GM21526 (cell line): Measurements from ENCODE around the gene FAM117B.
A peak's percentile ranks its signal among the peaks of the same experiment; 100 is the strongest.
"Not testable (repeated sequence)": the region's sequence is repeated elsewhere in the genome, so short reads cannot be mapped to it uniquely, and the experiment has no call there.

Source experiments
- ATAC-seq: cut with Tn5 transposase; IDR thresholded peaks from one replicate; pipeline ENCODE4 v1.9.1; 2021; ENCODE audit warnings: moderate library complexity; ENCODE audit not compliant: unreplicated experiment, low FRiP score

Gene FAM117B

GRCh38 chr2:202635428-202636212 is 851 bp downstream of the FAM117B start:
- ATAC-seq, result peak; percentile 52

DNA sequence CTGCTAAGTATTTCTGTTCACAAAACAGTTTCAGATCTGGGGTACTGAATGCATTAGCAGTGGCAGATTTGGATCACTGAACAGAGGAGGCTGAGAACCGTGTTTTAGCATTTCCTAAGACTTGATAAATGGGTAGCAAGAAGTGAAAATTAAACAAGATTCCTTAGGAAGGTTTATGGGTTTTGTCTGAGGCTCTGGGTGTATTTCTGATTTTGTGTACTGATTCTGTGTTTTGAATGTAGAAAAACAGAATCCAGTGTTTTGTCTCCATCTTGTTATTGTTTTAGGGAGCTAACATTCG is 1.4 kb downstream of the FAM117B start:
- ATAC-seq, result no peak

DNA sequence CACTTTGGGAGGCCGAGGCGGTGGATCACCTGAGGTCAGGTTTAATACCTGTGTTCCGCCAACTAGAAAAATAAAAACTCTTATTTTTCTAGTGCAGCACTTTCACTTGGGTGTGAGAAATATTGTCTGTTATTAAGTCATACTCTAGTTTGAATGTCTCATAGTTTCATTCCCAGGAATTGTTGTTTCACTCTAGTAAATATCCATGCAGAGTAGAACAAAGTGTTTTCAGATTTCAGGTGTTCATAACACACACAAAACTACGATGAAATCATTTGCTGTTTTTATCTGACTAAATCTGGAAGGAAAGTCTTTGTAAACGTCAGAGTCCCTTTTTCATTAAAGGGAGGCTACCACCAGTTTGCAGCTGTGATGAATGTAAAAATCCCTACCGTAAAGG is 4.0 kb downstream of the FAM117B start:
- no peak for ATAC-seq

DNA sequence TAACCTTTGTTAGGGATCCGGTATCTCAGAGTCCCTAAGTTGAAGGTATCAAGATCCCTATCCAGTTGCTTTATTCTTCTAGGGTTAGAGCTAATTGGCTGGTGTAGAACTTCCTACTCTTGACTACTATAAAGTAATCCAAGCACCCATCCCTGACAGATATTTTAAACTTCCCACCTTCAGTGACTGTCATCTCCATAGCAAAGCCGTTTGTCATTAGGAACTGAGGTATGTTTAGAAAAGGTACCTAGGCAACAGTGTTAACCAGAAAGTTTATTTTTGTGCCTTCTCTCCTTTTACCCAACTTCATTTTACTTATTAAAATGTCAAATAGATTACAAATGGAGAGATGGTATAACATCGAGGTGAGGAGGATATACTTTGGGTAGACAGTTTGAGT is 4.5 kb downstream of the FAM117B start:
- no peak for ATAC-seq

GRCh38 chr2:202642567-202642966 is 7.8 kb downstream of the FAM117B start:
- ATAC-seq, result no peak

GRCh38 chr2:202643012-202643858 is 8.5 kb downstream of the FAM117B start:
- no peak for ATAC-seq

DNA sequence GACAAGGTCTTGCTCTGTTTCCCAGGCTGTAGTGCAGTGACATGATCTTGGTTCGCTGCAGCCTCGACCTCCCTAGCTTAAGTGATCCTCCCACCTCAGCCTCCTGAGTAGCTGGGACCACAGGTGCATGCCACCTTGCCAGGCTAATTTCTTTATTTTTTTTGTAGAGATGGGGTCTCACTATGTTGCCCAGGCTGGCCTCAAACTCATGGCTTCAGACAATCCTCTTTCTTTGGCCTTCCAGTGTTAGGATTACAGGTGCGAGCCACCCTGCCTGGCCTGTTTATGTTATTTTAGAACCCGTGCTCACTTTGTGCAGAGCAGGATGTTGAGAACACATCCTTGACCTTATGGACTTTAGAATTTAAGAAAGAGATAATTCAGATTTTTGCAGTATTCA is 17.4 kb downstream of the FAM117B start:
- ATAC-seq, result no peak

DNA sequence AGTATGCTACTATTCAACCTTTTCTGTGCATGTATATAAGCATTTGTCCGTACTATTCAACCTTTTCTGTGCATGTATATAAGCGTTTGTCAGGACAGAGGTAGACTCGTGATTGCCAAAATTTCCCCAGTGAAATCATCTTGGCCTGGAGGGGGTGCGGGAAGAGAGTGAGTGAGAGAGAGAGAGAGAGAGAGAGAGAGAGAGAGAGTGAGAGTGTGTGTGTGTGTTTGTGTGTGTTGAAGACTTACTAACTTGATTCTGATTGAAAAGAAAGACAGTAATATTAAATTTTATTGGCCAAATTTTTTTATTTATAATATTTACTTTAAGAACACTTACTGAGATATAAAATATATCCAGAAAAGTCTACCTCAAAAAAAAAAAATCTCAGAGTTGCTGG is 19.1 kb downstream of the FAM117B start:
- ATAC-seq, result no peak

DNA sequence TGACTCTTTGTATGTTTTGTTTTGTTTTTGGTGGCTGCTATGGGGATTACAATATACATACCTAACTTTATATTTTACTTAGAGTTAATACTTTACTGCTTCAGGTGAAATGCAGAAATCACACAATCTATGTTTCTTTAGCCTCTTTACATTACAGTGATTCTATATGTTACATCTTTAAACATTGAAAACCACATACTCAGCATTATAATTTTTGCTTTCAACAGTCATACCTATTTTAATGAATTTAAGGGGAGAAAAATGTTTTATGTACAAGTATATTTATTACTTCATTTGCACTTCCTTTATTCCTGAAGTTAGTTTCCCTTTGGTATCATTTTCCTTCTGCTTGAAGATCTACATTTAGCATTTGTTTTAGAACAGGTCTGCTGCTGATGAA is 23.1 kb downstream of the FAM117B start:
- no peak for ATAC-seq

DNA sequence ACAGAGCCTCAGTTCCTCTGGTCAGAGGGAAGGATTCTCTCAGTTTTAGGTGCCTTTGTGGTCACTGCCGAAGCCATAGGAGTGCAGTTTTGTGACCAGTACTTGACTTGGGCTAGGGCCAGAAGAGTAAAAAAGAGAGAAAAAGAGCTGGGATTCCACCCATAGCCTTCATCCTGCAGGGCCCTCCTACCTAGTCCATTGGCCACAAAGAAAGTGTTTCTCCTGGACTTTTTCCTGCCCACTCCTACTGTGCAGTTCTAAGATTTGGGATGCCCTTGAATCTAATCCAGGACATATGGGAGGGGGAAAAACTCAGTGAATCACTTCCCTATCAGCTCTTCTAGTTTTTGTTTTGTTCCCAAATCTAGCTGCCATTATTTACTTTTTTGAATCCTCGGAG is 26.0 kb downstream of the FAM117B start:
- no peak for ATAC-seq

GRCh38 chr2:202669841-202670240 is 35.1 kb downstream of the FAM117B start:
- no peak for ATAC-seq

DNA sequence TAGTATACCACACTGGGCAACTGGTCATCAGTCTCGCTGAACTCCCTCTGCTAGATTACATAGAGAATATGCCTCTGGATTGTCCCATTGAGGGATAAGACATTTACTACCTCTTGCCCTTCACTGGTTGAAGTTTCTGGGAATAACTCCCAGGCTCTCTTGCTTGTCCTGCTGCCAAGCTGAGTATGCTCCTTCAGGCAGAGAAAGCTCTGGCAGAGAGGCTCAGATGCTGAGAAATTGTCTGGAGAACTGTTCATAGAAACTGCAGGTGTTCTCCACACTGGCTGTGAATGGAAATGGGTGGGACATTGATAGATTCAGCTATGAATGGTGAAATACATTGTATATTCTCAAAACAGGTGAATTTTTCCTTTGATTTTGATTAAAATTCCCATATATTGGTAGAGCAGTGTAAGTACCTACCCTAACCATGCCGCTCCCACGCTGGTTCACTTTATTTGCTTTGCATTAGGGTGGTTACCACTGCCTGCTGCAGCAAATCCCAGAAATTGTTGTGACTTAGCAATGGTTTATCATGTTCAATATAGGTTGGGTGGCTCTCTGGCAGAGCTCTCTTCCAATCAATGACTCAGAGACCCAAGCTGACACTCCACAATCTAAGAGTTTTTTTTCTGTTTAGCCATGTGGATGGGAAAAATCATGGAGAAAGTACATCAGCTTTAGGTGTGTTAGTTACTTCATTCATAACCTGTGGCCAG is 36.7 kb downstream of the FAM117B start:
- no peak for ATAC-seq

DNA sequence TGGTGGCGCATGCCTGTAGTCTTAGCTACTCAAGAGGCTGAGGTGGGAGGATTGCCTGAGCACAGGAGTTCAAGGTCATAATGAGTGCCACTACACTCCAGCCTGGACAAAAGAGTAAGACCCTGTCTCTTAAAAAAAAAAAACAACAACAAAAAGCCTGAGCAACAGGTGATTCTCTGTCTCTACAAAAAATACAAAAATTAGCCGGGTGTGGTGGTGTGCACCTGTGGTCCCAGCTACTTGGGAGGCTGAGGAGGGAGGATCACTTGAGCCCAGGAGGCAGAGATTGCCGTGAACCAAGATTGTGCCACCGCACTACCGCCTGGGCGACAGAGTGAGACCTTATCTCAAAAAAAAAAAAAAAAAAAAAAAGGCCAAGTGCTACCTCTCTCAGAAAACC is 40.3 kb downstream of the FAM117B start:
- not testable (repeated sequence) for ATAC-seq

GRCh38 chr2:202679980-202680379 is 45.2 kb downstream of the FAM117B start:
- ATAC-seq, result no peak

DNA sequence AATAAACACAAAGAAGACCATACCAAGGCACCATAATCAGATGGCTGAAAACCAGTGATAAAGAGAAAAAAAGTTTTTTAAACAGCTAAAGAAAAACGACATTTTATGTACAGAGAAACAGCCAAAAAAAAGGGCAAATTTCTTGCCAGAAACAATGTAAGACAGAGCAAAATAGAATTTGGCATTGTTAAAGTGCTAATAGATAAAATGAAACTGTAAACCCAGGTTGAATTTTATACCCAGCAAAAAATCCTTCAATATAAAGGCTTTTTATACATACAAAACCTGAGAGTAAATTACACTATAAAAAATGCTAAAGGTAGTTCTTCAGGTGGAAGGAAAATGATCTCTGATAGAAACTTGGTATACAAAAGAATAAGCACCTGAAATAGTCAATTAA is 45.7 kb downstream of the FAM117B start:
- ATAC-seq, result no peak

- ATAC-seq, result no peak
These were observed 47.0 kb downstream of the FAM117B start for GRCh38 chr2:202681688-202682205.

- ATAC-seq, result no peak
These were observed 47.5 kb downstream of the FAM117B start for GRCh38 chr2:202682274-202682673.

- no peak for ATAC-seq
These were observed 52.5 kb downstream of the FAM117B start for GRCh38 chr2:202687276-202687675.

- no peak for ATAC-seq
These were observed 54.7 kb downstream of the FAM117B start for GRCh38 chr2:202689459-202689858.

DNA sequence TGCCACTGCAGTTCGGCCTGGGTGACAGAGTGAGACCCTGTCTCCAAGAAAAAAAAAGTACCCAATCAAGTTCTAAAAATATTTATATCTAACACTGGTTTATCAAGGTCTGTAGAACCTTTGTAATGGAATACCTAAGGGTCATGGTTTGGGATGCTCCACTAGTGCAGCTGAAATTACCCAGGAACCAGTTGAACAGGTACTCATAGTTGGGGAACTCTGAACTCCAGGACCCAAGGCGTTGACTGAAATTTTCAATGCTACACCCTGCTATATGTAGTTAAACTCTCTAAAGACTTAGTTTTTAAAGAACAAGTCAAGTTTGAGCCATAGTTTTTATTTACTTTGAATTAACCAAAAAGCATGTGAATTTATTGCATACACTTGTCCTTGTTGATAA is 55.1 kb downstream of the FAM117B start:
- ATAC-seq, result no peak

DNA sequence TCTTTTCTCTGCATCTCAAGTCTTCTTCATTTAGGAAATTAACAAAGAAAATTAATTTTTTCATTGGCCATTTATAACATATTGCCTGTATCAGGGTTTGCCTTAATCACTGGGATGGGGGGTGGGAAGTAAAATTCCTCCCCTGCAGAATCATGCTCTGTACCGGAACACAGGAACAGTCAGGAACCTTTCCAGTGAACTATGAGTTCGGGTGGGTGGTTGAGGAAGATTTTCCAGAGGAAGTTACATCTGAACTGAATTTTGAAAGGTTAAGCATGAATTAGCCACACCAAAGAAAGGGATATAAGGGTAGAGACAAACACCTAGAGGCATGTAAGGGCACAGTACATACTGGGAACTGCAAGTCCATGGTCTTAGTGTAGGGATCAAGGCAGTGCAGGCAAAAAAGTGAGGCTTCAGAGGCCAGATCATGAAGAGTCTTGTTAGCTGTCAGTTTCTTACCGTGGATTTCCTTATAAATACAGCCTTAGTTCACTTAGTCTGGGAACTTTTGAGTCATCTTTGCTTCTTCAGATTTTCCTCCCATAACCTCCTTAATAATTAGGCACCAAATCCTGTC is 55.6 kb downstream of the FAM117B start:
- no peak for ATAC-seq
